ENCODE measurements around the gene NPAS2. TPM values are rescaled to one million over a fixed set of nuclear protein-coding genes. Genes with fewer than 3 reads are reported as not detected.

The NPAS2 gene
- total RNA-seq, 1 experiment from 2014 or later: 42.3 TPM

DNA sequence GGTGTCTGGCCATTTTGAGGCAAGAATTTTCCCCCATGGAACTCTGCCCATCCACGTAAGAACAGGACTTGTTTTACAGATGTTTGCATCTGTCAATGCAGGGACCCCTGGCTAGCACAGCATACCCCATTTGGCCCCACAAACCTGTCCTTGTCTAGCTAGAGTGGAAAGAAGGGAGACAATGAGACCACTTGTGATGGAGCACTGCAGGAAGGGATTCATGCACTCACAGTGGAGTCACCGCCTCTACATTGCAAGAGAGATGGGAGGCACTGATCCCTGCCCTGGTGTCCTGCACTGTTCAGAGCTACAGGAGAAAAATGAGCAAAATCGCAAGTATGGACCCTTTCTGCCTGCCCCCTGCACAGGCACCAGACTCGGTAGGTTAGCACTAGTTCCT is 32.5 kb downstream of the NPAS2 start:
- no peak for DNase-seq (ENCODE audit: extremely low read depth, low read depth)

DNA sequence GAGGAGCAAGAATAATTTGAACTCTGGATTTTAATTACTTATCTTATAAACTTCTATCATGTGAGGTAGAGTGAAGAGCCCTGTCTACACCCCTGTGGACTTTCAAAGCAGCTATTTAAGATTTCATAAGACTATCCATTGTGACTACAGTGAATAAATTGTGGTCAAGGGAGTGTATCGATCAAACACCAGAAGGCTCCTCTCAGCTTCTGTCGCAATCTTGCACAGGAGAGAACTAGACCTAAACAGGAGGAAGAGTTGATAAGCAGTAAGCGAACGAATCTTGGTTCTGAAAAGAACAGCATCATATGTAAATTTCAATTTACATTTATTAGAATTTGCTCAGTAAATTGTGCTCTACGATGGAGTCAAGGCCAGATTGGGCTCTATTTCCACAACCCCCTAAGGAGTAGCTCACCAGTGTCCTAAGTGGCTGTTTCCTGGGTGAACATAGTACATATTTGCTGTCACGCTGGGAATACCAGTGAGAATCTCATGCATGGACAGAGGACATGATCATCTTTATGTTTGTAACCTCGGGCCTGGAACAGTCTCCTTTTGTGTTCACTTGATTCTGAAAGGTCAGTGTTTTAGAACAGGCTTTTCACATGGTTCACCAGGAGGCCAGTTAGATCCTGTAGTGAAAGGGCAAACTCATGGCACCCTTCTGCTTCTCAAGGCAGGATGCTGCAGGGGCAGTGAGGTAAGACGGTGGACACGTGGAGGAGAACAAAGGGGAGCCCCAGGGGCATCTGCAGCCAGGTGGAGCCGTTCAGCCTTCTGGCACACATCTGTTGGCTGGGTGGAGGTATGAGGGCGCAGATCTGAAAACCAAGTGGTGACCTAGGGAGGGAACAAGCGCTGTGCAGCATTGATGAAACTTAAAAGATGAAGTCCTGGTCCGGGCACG is 33.3 kb downstream of the NPAS2 start:
- DNase-seq (ENCODE audit: extremely low read depth, low read depth): no peak

DNA sequence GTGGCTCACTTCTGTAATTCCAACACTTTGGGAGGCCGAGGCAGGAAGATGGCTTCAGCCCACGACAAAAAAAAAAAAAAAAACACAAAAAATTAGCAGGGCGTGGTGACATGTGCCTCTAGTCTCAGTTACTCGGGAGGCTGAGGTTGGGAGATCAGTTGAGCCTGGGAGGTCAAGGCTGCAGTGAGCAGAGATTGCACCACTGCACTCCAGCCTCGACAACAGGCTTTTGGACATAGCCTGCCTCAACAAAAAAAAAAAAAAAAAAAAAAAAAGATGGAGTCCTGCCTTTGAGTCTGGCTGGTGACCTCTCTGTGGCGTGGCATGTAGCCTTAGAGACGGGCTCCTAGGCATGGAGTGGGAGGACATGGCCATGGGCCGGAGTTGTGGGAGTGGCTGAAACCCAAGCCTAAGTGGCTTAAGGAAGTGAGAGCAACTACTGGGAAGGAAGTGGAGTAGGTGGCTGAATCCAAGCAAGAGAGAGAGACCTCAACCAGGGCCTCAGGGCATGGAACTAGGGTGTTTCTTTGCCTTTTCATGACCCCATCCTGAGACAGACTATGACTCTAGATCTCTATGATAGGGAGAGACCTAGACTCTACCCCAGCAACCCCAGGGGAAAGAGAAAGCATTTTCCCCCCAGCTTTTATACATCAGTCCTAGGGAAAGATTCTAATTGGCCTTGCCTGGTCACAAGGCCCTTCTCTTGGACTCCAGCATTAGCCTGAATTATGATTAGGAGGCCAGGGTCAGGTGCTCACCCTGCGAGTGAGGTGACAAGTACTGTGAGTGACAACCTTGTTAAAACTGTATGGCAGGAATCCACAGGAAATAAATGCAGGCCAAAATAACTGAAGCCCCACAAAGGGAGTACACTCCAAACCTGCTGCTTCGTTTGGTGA is 34.2 kb downstream of the NPAS2 start:
- no peak for DNase-seq (ENCODE audit: extremely low read depth, low read depth)

GRCh38 chr2:100855084-100855483 is 35.1 kb downstream of the NPAS2 start:
- no peak for DNase-seq (ENCODE audit: extremely low read depth, low read depth)

DNA sequence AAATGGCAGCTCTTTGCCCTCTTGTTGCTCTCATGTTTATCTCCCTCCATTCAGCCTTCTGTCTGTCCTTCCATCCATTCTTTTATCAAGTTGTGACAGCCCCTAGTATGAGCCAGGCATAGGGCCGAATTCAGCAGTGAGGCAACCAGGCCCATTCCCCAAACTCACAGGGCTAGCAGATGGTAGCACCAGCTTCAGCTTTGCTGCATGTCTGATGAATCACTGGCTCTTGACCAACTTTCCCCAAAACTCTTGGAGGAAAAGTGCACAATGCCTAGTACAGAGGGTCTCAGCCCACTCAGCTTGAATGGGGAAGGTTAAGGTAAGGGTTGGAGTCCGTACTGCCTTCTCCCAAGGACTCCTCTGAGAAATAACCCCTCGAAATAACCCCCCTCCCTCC is 35.7 kb downstream of the NPAS2 start:
- no peak for DNase-seq (ENCODE audit: extremely low read depth, low read depth)

GRCh38 chr2:100856732-100857131 is 36.8 kb downstream of the NPAS2 start:
- DNase-seq (ENCODE audit: extremely low read depth, low read depth): no peak

- no peak for DNase-seq (ENCODE audit: extremely low read depth, low read depth)
Observed at GRCh38 chr2:100857341-100857740, 37.4 kb downstream of the NPAS2 start.

GRCh38 chr2:100857915-100858314 is 38.0 kb downstream of the NPAS2 start:
- DNase-seq (ENCODE audit: extremely low read depth, low read depth): peak; percentile 78

DNA sequence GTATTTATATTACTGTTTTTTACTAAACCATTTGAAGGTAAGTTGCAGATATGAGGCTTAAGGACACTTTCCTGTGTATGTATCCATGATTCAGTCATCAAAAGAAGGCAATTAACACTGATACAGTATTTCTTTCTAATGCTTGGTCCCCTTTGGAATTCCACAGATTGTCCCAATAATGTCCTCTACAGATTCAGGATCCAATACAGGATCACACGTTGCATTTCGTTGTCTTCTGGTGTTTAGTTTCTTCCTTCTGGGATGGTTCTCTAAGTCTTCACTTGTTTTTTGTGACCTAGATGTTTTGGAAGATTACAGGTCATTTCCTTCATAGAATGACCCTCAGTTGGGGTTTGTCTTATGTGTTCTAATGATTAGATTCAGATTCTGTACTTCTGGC is 40.0 kb downstream of the NPAS2 start:
- no peak for DNase-seq (ENCODE audit: extremely low read depth, low read depth)

DNA sequence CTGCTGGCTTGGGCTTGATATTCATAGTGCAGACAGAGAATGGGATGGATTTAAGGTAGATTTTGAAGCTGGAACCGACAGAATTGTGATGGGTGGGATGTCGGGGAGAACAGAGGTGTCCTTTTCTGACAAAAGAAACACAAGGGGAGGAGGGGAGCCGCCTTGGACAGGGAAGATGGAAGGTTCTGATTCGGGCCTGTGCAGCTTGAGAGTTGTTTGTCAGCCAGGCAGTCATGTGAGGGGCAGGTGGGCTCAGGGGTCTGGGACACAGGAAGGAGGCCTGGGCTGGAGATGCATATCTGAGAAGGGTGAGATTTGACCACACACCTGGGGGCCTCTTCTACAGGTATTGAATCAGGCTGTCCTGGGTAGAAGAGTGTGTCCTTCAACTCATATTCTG is 41.4 kb downstream of the NPAS2 start:
- no peak for DNase-seq (ENCODE audit: extremely low read depth, low read depth)

DNA sequence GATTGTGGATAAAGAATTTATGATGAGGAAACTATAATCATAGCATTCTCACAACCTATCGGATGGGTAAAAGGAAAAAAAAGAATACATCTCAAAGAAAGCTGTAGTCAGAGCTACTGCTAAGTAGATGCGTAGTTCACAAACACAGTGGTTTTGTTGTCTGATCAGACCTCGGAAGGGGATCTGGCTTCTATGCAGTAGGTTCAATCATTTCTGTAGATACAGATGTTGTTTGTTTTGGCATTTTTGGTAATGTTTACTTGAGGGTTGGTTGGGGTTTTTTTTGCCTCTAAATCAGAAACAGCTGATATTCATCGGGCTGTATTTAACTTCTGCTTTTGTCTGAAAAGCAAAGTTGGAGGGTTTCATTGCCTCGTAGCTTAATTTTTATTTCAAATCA is 42.1 kb downstream of the NPAS2 start:
- no peak for DNase-seq (ENCODE audit: extremely low read depth, low read depth)

GRCh38 chr2:100865816-100866460 is 46.0 kb downstream of the NPAS2 start:
- DNase-seq (ENCODE audit: extremely low read depth, low read depth): peak; percentile 40

DNA sequence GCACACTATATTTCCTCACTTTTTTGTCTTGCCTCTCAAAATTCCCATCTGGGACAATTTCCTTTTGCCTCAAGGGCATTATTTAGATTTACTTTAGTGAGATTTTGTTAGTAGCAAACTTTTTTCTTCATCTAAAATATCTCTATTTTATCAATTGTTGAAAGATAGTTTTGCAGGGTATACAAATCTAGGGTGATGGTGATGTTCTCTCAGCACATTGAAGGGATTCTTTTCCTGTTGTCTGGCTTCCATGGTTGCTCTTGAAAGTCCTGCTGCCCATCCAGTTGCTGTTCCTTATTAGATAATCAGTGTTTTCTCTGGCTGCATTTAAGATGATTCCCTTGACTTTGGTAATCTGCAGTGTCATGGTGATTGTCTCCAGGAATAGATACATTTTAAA is 48.1 kb downstream of the NPAS2 start:
- no peak for DNase-seq (ENCODE audit: extremely low read depth, low read depth)

GRCh38 chr2:100869120-100869519 is 49.2 kb downstream of the NPAS2 start:
- DNase-seq (ENCODE audit: extremely low read depth, low read depth): no peak

DNA sequence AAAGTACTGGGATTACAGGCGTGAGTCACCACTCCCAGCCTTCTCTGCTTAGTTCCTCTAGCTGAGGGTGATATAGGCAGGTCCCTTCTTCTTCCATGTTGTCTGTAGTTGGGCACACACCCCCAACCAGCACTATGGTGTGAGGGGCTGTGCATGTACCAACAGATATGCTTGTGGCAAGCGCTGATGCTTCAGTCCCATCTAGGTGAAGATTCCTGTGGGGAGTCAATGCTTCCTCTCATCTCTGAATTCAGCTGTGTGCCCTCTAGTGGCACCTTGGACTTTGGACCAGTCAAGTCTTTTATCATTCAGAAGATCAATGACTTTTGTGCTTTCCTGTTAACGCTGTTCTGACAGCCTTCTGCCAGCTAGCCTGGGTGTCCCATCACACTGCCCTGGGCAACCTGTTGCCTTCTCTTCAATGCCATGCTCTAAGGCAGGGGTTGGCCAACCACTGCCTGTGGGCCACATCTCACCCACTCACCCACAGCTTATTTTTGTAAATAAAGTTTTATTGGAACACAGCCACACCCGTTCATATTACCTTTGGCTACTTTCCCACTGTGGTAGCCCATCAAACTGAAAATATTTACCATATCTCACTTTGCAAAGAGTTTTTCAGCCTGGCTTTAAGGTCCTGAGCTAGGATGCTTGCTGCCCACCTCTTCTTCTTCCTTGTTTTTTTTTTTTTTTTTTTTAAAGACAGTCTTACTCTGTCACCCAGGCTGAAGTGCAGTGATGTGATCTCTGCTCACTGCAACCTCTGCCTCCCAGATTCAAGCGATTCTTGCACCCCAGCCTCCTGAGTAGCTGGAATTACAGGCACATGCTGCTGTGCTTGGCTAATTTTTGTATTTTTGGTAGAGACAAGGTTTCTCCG is 51.0 kb downstream of the NPAS2 start:
- DNase-seq (ENCODE audit: extremely low read depth, low read depth): no peak

GRCh38 chr2:100875516-100876230 is 55.7 kb downstream of the NPAS2 start:
- no peak for DNase-seq (ENCODE audit: extremely low read depth, low read depth)

DNA sequence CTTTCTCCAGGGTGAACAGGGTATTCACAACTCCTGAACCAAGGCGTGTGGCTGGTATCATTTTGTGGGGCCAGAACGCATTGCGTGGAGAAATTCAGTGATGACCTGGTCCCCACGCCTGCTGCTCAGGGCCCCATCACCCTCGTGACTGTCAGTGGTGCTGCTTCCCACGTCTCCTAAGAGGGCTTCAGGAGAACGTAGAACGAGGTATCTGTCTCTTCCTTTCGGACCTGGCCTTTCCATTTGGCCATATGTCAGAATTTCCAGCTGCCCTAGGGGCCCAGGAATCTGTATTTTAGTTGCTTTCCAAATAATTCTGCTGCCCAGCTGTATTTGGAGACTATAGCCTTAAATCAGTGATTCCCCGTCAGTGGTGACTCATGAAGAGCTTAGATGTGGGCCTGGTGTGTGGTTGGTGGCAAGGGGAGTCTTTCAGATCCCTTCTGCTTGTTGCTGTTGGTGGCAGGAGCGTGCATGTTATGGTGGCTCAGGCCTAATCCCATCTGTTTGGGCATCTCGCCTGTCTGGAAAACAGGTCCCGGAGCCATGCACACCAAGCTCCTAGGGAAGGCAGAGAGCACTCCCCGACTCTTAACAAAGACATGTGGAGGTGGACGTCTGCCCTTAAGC is 56.4 kb downstream of the NPAS2 start:
- no peak for DNase-seq (ENCODE audit: extremely low read depth, low read depth)

- DNase-seq (ENCODE audit: extremely low read depth, low read depth): no peak
Observed at GRCh38 chr2:100877555-100877954, 57.6 kb downstream of the NPAS2 start.

Measured in NCI-H460 (cell line).